HG02870 (cell line): ENCODE results near the gene TFAP2B.

Experiments
- ATAC-seq: cut with Tn5 transposase; IDR thresholded peaks from one replicate; pipeline ENCODE4 v1.9.1; 2021; ENCODE audit warnings: mild to moderate bottlenecking, moderate library complexity; ENCODE audit not compliant: unreplicated experiment

Gene TFAP2B

GRCh38 chr6:50818673-50819072, at the start of gene TFAP2B:
TSS of gene TFAP2B (plus strand) at chr6:50818871. CDS start at chr6:50818892, 21 bp downstream.
- no peak for ATAC-seq

GRCh38 chr6:50778696-50779095, 40.0 kb upstream of the TFAP2B start:
- no peak for ATAC-seq

GRCh38 chr6:50780382-50780781, 38.3 kb upstream of the TFAP2B start:
- no peak for ATAC-seq

- ATAC-seq: no peak
Observed at GRCh38 chr6:50785921-50786320, 32.8 kb upstream of the TFAP2B start.

- peak; percentile 60 for ATAC-seq
Observed at GRCh38 chr6:50791900-50792508, 26.7 kb upstream of the TFAP2B start.

- no peak for ATAC-seq
Observed at GRCh38 chr6:50792771-50793170, 25.9 kb upstream of the TFAP2B start.

- ATAC-seq: no peak
Observed at GRCh38 chr6:50795574-50795973, 23.1 kb upstream of the TFAP2B start.

- no peak for ATAC-seq
Observed at GRCh38 chr6:50804283-50804682, 14.4 kb upstream of the TFAP2B start.

GRCh38 chr6:50807035-50807434, 11.6 kb upstream of the TFAP2B start:
- ATAC-seq: no peak

GRCh38 chr6:50815436-50816114, 3.1 kb upstream of the TFAP2B start:
- ATAC-seq: peak; percentile 47

- peak; percentile 76 for ATAC-seq
Observed at GRCh38 chr6:50816115-50816675, 2.5 kb upstream of the TFAP2B start.

- ATAC-seq: no peak
Observed at GRCh38 chr6:50816947-50817645, 1.6 kb upstream of the TFAP2B start.

- no peak for ATAC-seq
Observed at GRCh38 chr6:50817646-50817950, 1.1 kb upstream of the TFAP2B start.

GRCh38 chr6:50818020-50818419, 651 bp upstream of the TFAP2B start:
- no peak for ATAC-seq

- ATAC-seq: no peak
Observed at GRCh38 chr6:50819466-50819903, 814 bp downstream of the TFAP2B start.

GRCh38 chr6:50819904-50820868, 1.5 kb downstream of the TFAP2B start:
- no peak for ATAC-seq

- ATAC-seq: no peak
Observed at GRCh38 chr6:50820869-50821264, 2.2 kb downstream of the TFAP2B start.

- no peak for ATAC-seq
Observed at GRCh38 chr6:50821441-50822077, 2.9 kb downstream of the TFAP2B start.

- ATAC-seq: no peak
Observed at GRCh38 chr6:50822078-50822476, 3.4 kb downstream of the TFAP2B start.
